Measurements from ENCODE around the gene AGAP1.
"Not testable (repeated sequence)": the region's sequence is repeated elsewhere in the genome, so short reads cannot be mapped to it uniquely, and the experiment has no call there.

The AGAP1 gene

GRCh38 chr2:236056141-236056540 is 562.3 kb downstream of the AGAP1 start:
- DNase-seq: no peak

- DNase-seq: no peak
These were observed 563.5 kb downstream of the AGAP1 start for GRCh38 chr2:236057375-236057774.

GRCh38 chr2:236061497-236061896 is 567.7 kb downstream of the AGAP1 start:
- DNase-seq: no peak

GRCh38 chr2:236061899-236062298 is 568.1 kb downstream of the AGAP1 start:
- DNase-seq: no peak

GRCh38 chr2:236062806-236063205 is 569.0 kb downstream of the AGAP1 start:
- not testable (repeated sequence) for DNase-seq

- no peak for DNase-seq
These were observed 570.2 kb downstream of the AGAP1 start for GRCh38 chr2:236063994-236064393.

GRCh38 chr2:236065314-236066160 is 571.7 kb downstream of the AGAP1 start:
- DNase-seq: no peak

GRCh38 chr2:236070236-236070635 is 576.4 kb downstream of the AGAP1 start:
- DNase-seq: no peak

- no peak for DNase-seq
These were observed 579.4 kb downstream of the AGAP1 start for GRCh38 chr2:236073246-236073645.

- DNase-seq: no peak
These were observed 580.2 kb downstream of the AGAP1 start for GRCh38 chr2:236073867-236074655.

- DNase-seq: no peak
These were observed 582.0 kb downstream of the AGAP1 start for GRCh38 chr2:236075802-236076201.

- no peak for DNase-seq
These were observed 584.7 kb downstream of the AGAP1 start for GRCh38 chr2:236078297-236079255.

- DNase-seq: no peak
These were observed 586.6 kb downstream of the AGAP1 start for GRCh38 chr2:236080412-236080811.

- DNase-seq: no peak
These were observed 587.3 kb downstream of the AGAP1 start for GRCh38 chr2:236081171-236081570.

- DNase-seq: no peak
These were observed 588.2 kb downstream of the AGAP1 start for GRCh38 chr2:236082061-236082460.

- DNase-seq: no peak
These were observed 590.1 kb downstream of the AGAP1 start for GRCh38 chr2:236083934-236084333.

- no peak for DNase-seq
These were observed 591.4 kb downstream of the AGAP1 start for GRCh38 chr2:236085211-236085610.

GRCh38 chr2:236085647-236086046 is 591.8 kb downstream of the AGAP1 start:
- no peak for DNase-seq

GRCh38 chr2:236086403-236086970 is 592.6 kb downstream of the AGAP1 start:
- no peak for DNase-seq

- no peak for DNase-seq
These were observed 593.2 kb downstream of the AGAP1 start for GRCh38 chr2:236086971-236087465.

GRCh38 chr2:236088368-236089057 is 594.7 kb downstream of the AGAP1 start:
- no peak for DNase-seq
